CD14-positive monocyte (primary cell): Measurements from ENCODE around the gene PIEZO2. TPM values are rescaled to one million over a fixed set of nuclear protein-coding genes. Genes with fewer than 3 reads are reported as not detected.

ENCODE experiments used
- DNase-seq, 3 donors: peaks; one replicate each; pipeline ENCODE4 v3.0.0-alpha.2; 2011 to 2022
- H2AFZ ChIP-seq: 2 replicates; pipeline ENCODE4 v1.6.0; 2012; ENCODE audit warnings: mild to moderate bottlenecking, low read depth, low read length, inconsistent platforms; ENCODE audit not compliant: insufficient read depth, poor library complexity, severe bottlenecking
- H3K27ac ChIP-seq, 2 donors: 1 replicate in 1 of 2; 2 replicates in 1 of 2; pipeline ENCODE4 v1.5.1; 2012 to 2013; ENCODE audit warnings: low read length in 2 of 2, control low read depth in 1 of 2, inconsistent platforms in 1 of 2, low read depth in 1 of 2, mild to moderate bottlenecking in 1 of 2
- H3K27me3 ChIP-seq, 2 donors: one replicate each; pipeline versions ENCODE4 v1.6.0 to v1.6.1; 2011 to 2013; ENCODE audit warnings: low read length in 2 of 2; ENCODE audit not compliant: control insufficient read depth in 2 of 2, insufficient read depth in 2 of 2
- H3K36me3 ChIP-seq, 2 donors: replicated peaks in 1 of 2; 1 replicate in 1 of 2; 2 replicates in 1 of 2; pipeline versions ENCODE4 v1.5.1 to v1.6.1; 2012 to 2013; ENCODE audit warnings: low read length in 2 of 2, control low read depth in 1 of 2, inconsistent platforms in 1 of 2, mild to moderate bottlenecking in 1 of 2; ENCODE audit not compliant: insufficient read depth in 2 of 2, control insufficient read depth in 1 of 2
- H3K4me1 ChIP-seq, 2 donors: 1 replicate in 1 of 2; 2 replicates in 1 of 2; pipeline versions ENCODE4 v1.5.1 to v1.6.1; 2012 to 2013; ENCODE audit warnings: low read length in 2 of 2, control low read depth in 1 of 2, inconsistent platforms in 1 of 2, mild to moderate bottlenecking in 1 of 2, moderate library complexity in 1 of 2; ENCODE audit not compliant: insufficient read depth in 2 of 2, control insufficient read depth in 1 of 2
- H3K4me2 ChIP-seq: replicated peaks from 2 replicates; pipeline ENCODE3; 2012; ENCODE audit warnings: low read length, moderate library complexity, mild to moderate bottlenecking; ENCODE audit not compliant: poor library complexity, severe bottlenecking; ENCODE audit errors: extremely low read depth
- H3K4me3 ChIP-seq, 3 experiments: fragments of 200-600 bp in 1 of 3; sonication (generic) in 1 of 3; replicated peaks in 1 of 3; 1 replicate in 2 of 3; 2 replicates in 1 of 3; pipeline ENCODE4 v1.5.1; 2011 to 2013; ENCODE audit warnings: low read length in 3 of 3, mild to moderate bottlenecking in 3 of 3, control low read depth in 2 of 3, low read depth in 2 of 3, inconsistent platforms in 1 of 3, moderate library complexity in 1 of 3
- H3K79me2 ChIP-seq: 2 replicates; pipeline ENCODE4 v1.6.0; 2012; ENCODE audit warnings: mild to moderate bottlenecking, control low read depth, inconsistent platforms, low read length, moderate library complexity; ENCODE audit not compliant: insufficient read depth
- H3K9ac ChIP-seq: 2 replicates; pipeline ENCODE4 v1.6.0; 2017; ENCODE audit warnings: low read length, mild to moderate bottlenecking; ENCODE audit not compliant: insufficient read depth, poor library complexity, severe bottlenecking
- H3K9me3 ChIP-seq, 2 donors: replicated peaks in 1 of 2; 1 replicate in 1 of 2; 2 replicates in 1 of 2; pipeline versions ENCODE4 v1.5.1 to v1.6.1; 2012 to 2013; ENCODE audit warnings: low read length in 2 of 2, control low read depth in 1 of 2; ENCODE audit not compliant: control insufficient read depth in 1 of 2, insufficient read depth in 1 of 2
- H4K20me1 ChIP-seq: 2 replicates; pipeline ENCODE4 v1.6.0; 2012; ENCODE audit warnings: mild to moderate bottlenecking, low read length, control low read depth, moderate library complexity; ENCODE audit not compliant: insufficient read depth
- H3K27ac Mint-ChIP-seq, 7 donors: one replicate each; pipeline ENCODE4 v1.8.0; 2020; ENCODE audit warnings: mild to moderate bottlenecking in 7 of 7, mixed read lengths in 7 of 7, moderate library complexity in 6 of 7, inconsistent platforms in 2 of 7
- H3K27me3 Mint-ChIP-seq, 3 donors: one replicate each; pipeline ENCODE4 v1.8.0; 2021 to 2022; ENCODE audit warnings: low read depth in 3 of 3, mild to moderate bottlenecking in 3 of 3, mixed read lengths in 3 of 3, moderate library complexity in 3 of 3, inconsistent platforms in 1 of 3
- H3K36me3 Mint-ChIP-seq, 2 donors: one replicate each; pipeline ENCODE4 v1.8.0; 2020; ENCODE audit warnings: mixed read lengths in 2 of 2, inconsistent platforms in 1 of 2, mild to moderate bottlenecking in 1 of 2
- H3K4me1 Mint-ChIP-seq: one replicate; pipeline ENCODE4 v1.8.0; 2020; ENCODE audit warnings: mild to moderate bottlenecking, mixed read lengths
- H3K4me3 Mint-ChIP-seq, 2 donors: one replicate each; pipeline ENCODE4 v1.8.0; 2020; ENCODE audit warnings: mild to moderate bottlenecking in 2 of 2, mixed read lengths in 2 of 2, moderate library complexity in 1 of 2
- H3K9me3 Mint-ChIP-seq, 7 donors: one replicate each; pipeline ENCODE4 v1.8.0; 2020 to 2022; ENCODE audit warnings: mixed read lengths in 7 of 7, mild to moderate bottlenecking in 6 of 7, moderate library complexity in 6 of 7, inconsistent platforms in 2 of 7
- WGBS: methylation state at CpG from one replicate; pipeline ENCODE4 v1.1.5; 2013; ENCODE audit warnings: missing lambda C conversion rate; ENCODE audit not compliant: insufficient coverage; 5-methylcytosine and 5-hydroxymethylcytosine counted together
- intact Hi-C, 2 donors: fragments of 100-400 bp; cut with micrococcal nuclease; formaldehyde crosslinking; loops; one replicate each; pipeline versions ENCODE4 v1.15.0 to v1.15.1; 2023
- polyA plus RNA-seq, 3 donors: library from polyadenylated mRNA; depleted of rRNA in 1 of 3; unstranded in 2 of 3; stranded (reverse) in 1 of 3; fragments of 300-500 nt in 2 of 3; fragments of >200 nt in 1 of 3; fragmentation: Illumina TruSeq in 2 of 3; gene quantifications; 1 replicate in 2 of 3; 2 replicates in 1 of 3; pipeline ENCODE4 v1.2.3, GENCODE V29; 2012 to 2021
- TF ChIP-seq, protein P1 (sequence below): fragments of 200-600 bp; IDR thresholded peaks from one replicate; pipeline ENCODE4 v1.8.0; 2022; ENCODE audit warnings: antibody characterized with exemption, mild to moderate bottlenecking

The PIEZO2 gene
- polyA plus RNA-seq, 3 donors = not detected

DNA sequence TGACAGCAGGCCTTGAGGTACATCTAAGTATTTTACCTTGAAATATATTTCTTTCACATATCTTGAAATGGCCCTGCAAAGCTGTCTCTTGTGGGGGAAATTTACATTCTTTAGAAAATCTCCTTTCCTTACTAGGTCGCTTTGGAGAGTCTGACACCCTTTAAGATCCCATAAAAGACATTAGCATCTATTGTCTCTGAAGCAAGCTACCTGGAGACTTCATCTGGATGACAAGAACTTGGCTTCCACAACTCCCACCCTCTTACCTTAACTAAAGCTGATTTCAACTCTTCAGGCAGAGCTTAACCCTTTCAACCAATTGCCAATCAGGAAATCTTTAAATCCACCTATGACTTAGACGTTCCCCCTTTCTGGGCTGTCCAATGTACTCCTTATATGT lies 219.3 kb downstream of the PIEZO2 start:
- intact Hi-C loops = no loop called here

DNA sequence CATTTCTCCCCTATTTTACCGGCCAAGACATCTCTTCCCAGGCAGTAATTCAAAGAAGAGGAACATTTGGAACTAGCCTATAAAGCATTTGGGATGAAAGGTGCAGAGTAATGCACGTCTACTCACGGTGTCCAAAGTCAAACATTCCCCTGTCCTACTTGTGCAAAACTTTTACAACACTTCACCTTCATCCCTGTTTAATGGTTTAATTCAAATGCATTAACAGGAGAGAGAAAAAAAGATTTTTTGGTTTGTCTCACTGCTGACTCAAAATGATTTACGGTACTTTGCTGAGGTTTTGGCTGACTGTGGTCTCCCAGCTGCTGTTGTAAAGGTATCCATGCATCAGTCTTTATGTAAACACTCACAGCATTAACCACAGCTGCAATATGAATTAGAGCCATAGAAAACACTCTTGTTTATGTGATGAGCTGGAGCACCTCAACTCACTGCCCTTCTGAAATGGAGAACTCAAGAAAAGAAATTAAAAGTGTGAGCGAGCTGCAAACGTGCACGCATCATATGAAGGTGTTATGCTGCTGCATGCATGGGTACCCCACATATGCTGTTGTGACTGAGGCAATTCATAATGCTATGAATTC lies 220.5 kb downstream of the PIEZO2 start:
- 88% methylated on average over 3 of the region's 7 CpGs for WGBS
- H2AFZ ChIP-seq = no peak overlapping the region
- H3K27ac Mint-ChIP-seq = no peak overlapping the region
- H3K4me2 ChIP-seq = no peak overlapping the region
- H3K4me3 Mint-ChIP-seq = no peak overlapping the region
- no peak overlapping the region for H3K9ac ChIP-seq
- H3K36me3 ChIP-seq = no peaks in the 10 kb centered on the region
- H3K27ac ChIP-seq = no peak overlapping the region
- H3K27me3 ChIP-seq = no peaks in the 10 kb centered on the region
- TF ChIP-seq, protein P1, sequence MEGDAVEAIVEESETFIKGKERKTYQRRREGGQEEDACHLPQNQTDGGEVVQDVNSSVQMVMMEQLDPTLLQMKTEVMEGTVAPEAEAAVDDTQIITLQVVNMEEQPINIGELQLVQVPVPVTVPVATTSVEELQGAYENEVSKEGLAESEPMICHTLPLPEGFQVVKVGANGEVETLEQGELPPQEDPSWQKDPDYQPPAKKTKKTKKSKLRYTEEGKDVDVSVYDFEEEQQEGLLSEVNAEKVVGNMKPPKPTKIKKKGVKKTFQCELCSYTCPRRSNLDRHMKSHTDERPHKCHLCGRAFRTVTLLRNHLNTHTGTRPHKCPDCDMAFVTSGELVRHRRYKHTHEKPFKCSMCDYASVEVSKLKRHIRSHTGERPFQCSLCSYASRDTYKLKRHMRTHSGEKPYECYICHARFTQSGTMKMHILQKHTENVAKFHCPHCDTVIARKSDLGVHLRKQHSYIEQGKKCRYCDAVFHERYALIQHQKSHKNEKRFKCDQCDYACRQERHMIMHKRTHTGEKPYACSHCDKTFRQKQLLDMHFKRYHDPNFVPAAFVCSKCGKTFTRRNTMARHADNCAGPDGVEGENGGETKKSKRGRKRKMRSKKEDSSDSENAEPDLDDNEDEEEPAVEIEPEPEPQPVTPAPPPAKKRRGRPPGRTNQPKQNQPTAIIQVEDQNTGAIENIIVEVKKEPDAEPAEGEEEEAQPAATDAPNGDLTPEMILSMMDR = no peak
- H3K36me3 Mint-ChIP-seq = no peaks in the 10 kb centered on the region
- no peaks in the 10 kb centered on the region for H4K20me1 ChIP-seq
- no peaks in the 10 kb centered on the region for H3K4me1 ChIP-seq
- peaks cover 0 to 4% (median 0%) of the 10 kb centered on the region in 7 donors for H3K9me3 Mint-ChIP-seq
- H3K4me3 ChIP-seq = no peak overlapping the region
- intact Hi-C loops = no loop called here
- peaks cover 8% of the 10 kb centered on the region for H3K4me1 Mint-ChIP-seq
- no peak for DNase-seq
- no peaks in the 10 kb centered on the region for H3K79me2 ChIP-seq
- H3K9me3 ChIP-seq = peaks cover 0 to 2% of the 10 kb centered on the region in 2 donors
- H3K27me3 Mint-ChIP-seq = peaks cover 0 to 2% (median 1%) of the 10 kb centered on the region in 3 donors

More for the DNA sequence above, 219.3 kb downstream of the PIEZO2 start:
- no peaks in the 10 kb centered on the region for H3K36me3 Mint-ChIP-seq
- peaks cover 8% of the 10 kb centered on the region for H3K4me1 Mint-ChIP-seq
- no peaks in the 10 kb centered on the region for H4K20me1 ChIP-seq
- no peaks in the 10 kb centered on the region for H3K27me3 ChIP-seq
- no peak overlapping the region for H3K9ac ChIP-seq
- no peaks in the 10 kb centered on the region for H3K4me1 ChIP-seq
- no peak overlapping the region for H3K27ac Mint-ChIP-seq
- WGBS = 83% methylated on average over 1 of the region's 2 CpGs
- no peaks in the 10 kb centered on the region for H3K36me3 ChIP-seq
- TF ChIP-seq, protein P1 = no peak
- peaks cover 0 to 4% (median 0%) of the 10 kb centered on the region in 7 donors for H3K9me3 Mint-ChIP-seq
- H2AFZ ChIP-seq = no peak overlapping the region
- H3K27me3 Mint-ChIP-seq = peaks cover 0 to 2% (median 1%) of the 10 kb centered on the region in 3 donors
- H3K9me3 ChIP-seq = peaks cover 0 to 2% of the 10 kb centered on the region in 2 donors
- no peak overlapping the region for H3K4me3 ChIP-seq
- H3K4me2 ChIP-seq = no peak overlapping the region
- H3K27ac ChIP-seq = no peak overlapping the region
- no peaks in the 10 kb centered on the region for H3K79me2 ChIP-seq
- DNase-seq = no peak
- no peak overlapping the region for H3K4me3 Mint-ChIP-seq
